GM12878 (cell line): ENCODE measurements around the gene CD72. TPM values are rescaled to one million over a fixed set of nuclear protein-coding genes. Genes with fewer than 3 reads are reported as not detected.

Source experiments
- BRCA1 ChIP-seq: IDR thresholded peaks from 2 replicates; pipeline ENCODE4 v1.6.1; 2011; ENCODE audit warnings: low read depth, low read length, improper control_type of control experiment
- CHD1 ChIP-seq: IDR thresholded peaks from 2 replicates; pipeline ENCODE4 v1.6.1; 2012; ENCODE audit warnings: low read depth, low read length, improper control_type of control experiment
- DPF2 ChIP-seq: fragments of 450-650 bp; IDR thresholded peaks from 2 replicates; pipeline ENCODE4 v1.6.1; 2017; ENCODE audit warnings: mild to moderate bottlenecking
- ESRRA ChIP-seq: IDR thresholded peaks from 2 replicates; pipeline ENCODE4 v1.6.1; 2012; ENCODE audit warnings: mild to moderate bottlenecking, low read length, improper control_type of control experiment
- GATAD2B ChIP-seq: fragments of 450-650 bp; conservative IDR thresholded peaks from 2 replicates; pipeline ENCODE4 v1.6.1; 2017; ENCODE audit warnings: low read depth, mild to moderate bottlenecking, moderate library complexity
- IKZF2 ChIP-seq, 2 experiments: fragments of 450-650 bp; IDR thresholded peaks; 2 replicates each; pipeline ENCODE4 v1.6.1; 2017; ENCODE audit warnings: mild to moderate bottlenecking in 2 of 2, moderate library complexity in 2 of 2
- MLLT1 ChIP-seq: fragments of 450-650 bp; IDR thresholded peaks from 2 replicates; pipeline ENCODE4 v1.6.1; 2016; ENCODE audit warnings: mild to moderate bottlenecking
- NFIC ChIP-seq: IDR thresholded peaks from 2 replicates; pipeline ENCODE4 v1.6.1; 2012; ENCODE audit warnings: low read depth, mild to moderate bottlenecking, inconsistent platforms, low read length, moderate library complexity
- NR2C1 ChIP-seq: fragments of 450-650 bp; IDR thresholded peaks from 2 replicates; pipeline ENCODE4 v1.6.1; 2017; ENCODE audit warnings: antibody characterized with exemption, mild to moderate bottlenecking, moderate library complexity
- NR2C2 ChIP-seq: IDR thresholded peaks from 2 replicates; pipeline ENCODE4 v1.6.1; 2011; ENCODE audit warnings: borderline replicate concordance, low read depth; ENCODE audit not compliant: control insufficient read depth, insufficient read length
- RCOR1 ChIP-seq: conservative IDR thresholded peaks from 2 replicates; pipeline ENCODE4 v1.6.1; 2012; ENCODE audit warnings: low read depth, low read length, improper control_type of control experiment
- SRF ChIP-seq, 2 experiments: IDR thresholded peaks; 2 replicates each; pipeline ENCODE4 v1.6.1; 2011; ENCODE audit warnings: low read depth in 2 of 2, low read length in 2 of 2, mild to moderate bottlenecking in 1 of 2, moderate library complexity in 1 of 2
- TCF12 ChIP-seq: IDR thresholded peaks from 2 replicates; pipeline ENCODE4 v1.6.1; 2011; ENCODE audit warnings: low read depth, mild to moderate bottlenecking, low read length
- ZBED1 ChIP-seq: IDR thresholded peaks from 2 replicates; pipeline ENCODE4 v1.6.1; 2016; ENCODE audit warnings: borderline replicate concordance
- ZBTB11 ChIP-seq: fragments of 450-650 bp; formaldehyde crosslinking; IDR thresholded peaks from 2 replicates; pipeline ENCODE4 v1.5.0; 2022; ENCODE audit warnings: mild to moderate bottlenecking, missing genetic modification characterization
- ZNF207 ChIP-seq: fragments of 450-650 bp; IDR thresholded peaks from 2 replicates; pipeline ENCODE4 v1.6.1; 2014; ENCODE audit warnings: antibody characterized with exemption, mild to moderate bottlenecking, borderline replicate concordance
- ZNF622 ChIP-seq: fragments of 450-650 bp; IDR thresholded peaks from 2 replicates; pipeline ENCODE4 v1.6.1; 2017; ENCODE audit warnings: mild to moderate bottlenecking, inconsistent platforms
- polyA plus RNA-seq, 11 experiments: library from polyadenylated mRNA; depleted of rRNA in 4 of 11; unstranded in 6 of 11; stranded (reverse) in 5 of 11; fragments of >200 nt; fragmentation: Nextera tagmentation in 4 of 11; fragmentation: Illumina TruSeq in 1 of 11; extraction: Ambion mirVana in 4 of 11; extraction: Trizol in 1 of 11; gene quantifications; 1 replicate in 1 of 11; 2 replicates in 10 of 11; pipeline versions ENCODE4 v1.2.1 to v1.2.3, GENCODE V29; 2011 to 2016; ENCODE audit warnings: inconsistent platforms in 2 of 11, missing spikeins in 2 of 11, low read depth in 1 of 11
- total RNA-seq, 4 experiments: library from RNA; depleted of rRNA in 3 of 4; stranded (reverse); fragments of >200 nt in 3 of 4; fragmentation: Illumina TruSeq in 1 of 4; extraction: Trizol in 1 of 4; gene quantifications; 2 replicates each; pipeline versions ENCODE4 v1.2.1 to v1.2.3, GENCODE V29; 2013 to 2021
- TF ChIP-seq, protein P1 (sequence below): fragments of 450-650 bp; IDR thresholded peaks from 2 replicates; pipeline ENCODE4 v1.6.1; 2016; ENCODE audit warnings: mild to moderate bottlenecking, moderate library complexity, borderline replicate concordance

CD72 gene
- total and polyA plus RNA-seq, 10 of the 15 experiments (the other 5 are each of a cell fraction or from before 2014, with no cell fraction given), result 2.1 to 14.2 (median 4.4) TPM

- TF ChIP-seq MLLT1 (peak; percentile 87), NR2C1 (no peak), ZBED1 (peak; percentile 68; the same call in 1 of the 2 replicates), SRF (IDR thresholded peaks at IDR 0.05; ENCODE audit: low read depth in 2 of 2, low read length in 2 of 2) (no peak), IKZF2 (IDR thresholded peaks at IDR 0.05) (peak; percentile 100), RCOR1 (peak; percentile 81; the same call in 1 of the 2 replicates), ZBTB11 (CRISPR knock-in tag) (no peak), GATAD2B (peak; percentile 95; the same call in 1 of the 2 replicates), ESRRA (no peak; the same call in 1 of the 2 replicates), DPF2 (peak; percentile 83), NR2C2 (no peak), ZNF622 (no peak), ZNF207 (no peak), CHD1 (no peak), NFIC (no peak), TCF12 (peak; percentile 65), BRCA1 (no peak)
- TF ChIP-seq, protein P1, sequence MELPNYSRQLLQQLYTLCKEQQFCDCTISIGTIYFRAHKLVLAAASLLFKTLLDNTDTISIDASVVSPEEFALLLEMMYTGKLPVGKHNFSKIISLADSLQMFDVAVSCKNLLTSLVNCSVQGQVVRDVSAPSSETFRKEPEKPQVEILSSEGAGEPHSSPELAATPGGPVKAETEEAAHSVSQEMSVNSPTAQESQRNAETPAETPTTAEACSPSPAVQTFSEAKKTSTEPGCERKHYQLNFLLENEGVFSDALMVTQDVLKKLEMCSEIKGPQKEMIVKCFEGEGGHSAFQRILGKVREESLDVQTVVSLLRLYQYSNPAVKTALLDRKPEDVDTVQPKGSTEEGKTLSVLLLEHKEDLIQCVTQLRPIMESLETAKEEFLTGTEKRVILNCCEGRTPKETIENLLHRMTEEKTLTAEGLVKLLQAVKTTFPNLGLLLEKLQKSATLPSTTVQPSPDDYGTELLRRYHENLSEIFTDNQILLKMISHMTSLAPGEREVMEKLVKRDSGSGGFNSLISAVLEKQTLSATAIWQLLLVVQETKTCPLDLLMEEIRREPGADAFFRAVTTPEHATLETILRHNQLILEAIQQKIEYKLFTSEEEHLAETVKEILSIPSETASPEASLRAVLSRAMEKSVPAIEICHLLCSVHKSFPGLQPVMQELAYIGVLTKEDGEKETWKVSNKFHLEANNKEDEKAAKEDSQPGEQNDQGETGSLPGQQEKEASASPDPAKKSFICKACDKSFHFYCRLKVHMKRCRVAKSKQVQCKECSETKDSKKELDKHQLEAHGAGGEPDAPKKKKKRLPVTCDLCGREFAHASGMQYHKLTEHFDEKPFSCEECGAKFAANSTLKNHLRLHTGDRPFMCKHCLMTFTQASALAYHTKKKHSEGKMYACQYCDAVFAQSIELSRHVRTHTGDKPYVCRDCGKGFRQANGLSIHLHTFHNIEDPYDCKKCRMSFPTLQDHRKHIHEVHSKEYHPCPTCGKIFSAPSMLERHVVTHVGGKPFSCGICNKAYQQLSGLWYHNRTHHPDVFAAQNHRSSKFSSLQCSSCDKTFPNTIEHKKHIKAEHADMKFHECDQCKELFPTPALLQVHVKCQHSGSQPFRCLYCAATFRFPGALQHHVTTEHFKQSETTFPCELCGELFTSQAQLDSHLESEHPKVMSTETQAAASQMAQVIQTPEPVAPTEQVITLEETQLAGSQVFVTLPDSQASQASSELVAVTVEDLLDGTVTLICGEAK, result peak; percentile 86
Observed at GRCh38 chr9:35657546-35658136, 39.4 kb upstream of the CD72 start, which contains the start of gene RMRP (continued).
